HepG2 (cell line): ENCODE results near the gene SEC16A. TPM values are rescaled to one million over a fixed set of nuclear protein-coding genes. Genes with fewer than 3 reads are reported as not detected.
A peak's percentile ranks its signal among the peaks of the same experiment; 100 is the strongest.

Experiments used
- ATAC-seq: fragments of 200-7000 bp; cut with Tn5 transposase; 3 replicates; pipeline ENCODE4 v1.9.1; 2020; ENCODE audit warnings: mild to moderate bottlenecking, moderate library complexity
- BruUV-seq: library from RNA; stranded (reverse); fragments of 400-500 nt; replicated peaks from 2 replicates; lab custom pipeline; 2021; lab: Mats Ljungman, UMichigan
- CTCF ChIA-PET: fragments of 300-600 bp; formaldehyde crosslinking; extraction: SDS; loops from one replicate; lab custom pipeline; 2021; ENCODE audit warnings: low total read pairs, inconsistent platforms, low intra/inter-chr PET ratio; lab: Yijun Ruan, JAX
- POLR2A ChIA-PET: fragments of 350-600 bp; sonication (Branson Sonifier 250); formaldehyde crosslinking; loops from one replicate; lab custom pipeline; 2020; ENCODE audit warnings: antibody characterized with exemption, inconsistent platforms; lab: Yijun Ruan, JAX
- DNase-seq: peaks from one replicate; pipeline ENCODE4 v3.0.0-alpha.2; 2015; ENCODE audit warnings: low spot score
- FAIRE-seq: peaks from 3 replicates; lab custom pipeline; 2011; peaks lifted over from hg19 to GRCh38; lab: Jason Lieb, UNC
- H2AFZ ChIP-seq: one replicate; pipeline ENCODE4 v1.6.1; 2011; ENCODE audit warnings: low read length, inconsistent platforms
- H3K27ac ChIP-seq: fragments of 300-600 bp; 3 replicates; pipeline ENCODE4 v1.8.0; 2011; ENCODE audit warnings: mixed run types, mild to moderate bottlenecking, mixed read lengths, low read length, inconsistent platforms; ENCODE audit not compliant: insufficient read depth; ENCODE audit errors: extremely low read length
- H3K27me3 ChIP-seq, 2 experiments: fragments of 200-600 bp in 1 of 2; 2 replicates in 1 of 2; 3 replicates in 1 of 2; pipeline versions ENCODE4 v1.6.0 to v1.8.0; 2011; ENCODE audit warnings: low read length in 2 of 2, mild to moderate bottlenecking in 2 of 2, moderate library complexity in 2 of 2, inconsistent platforms in 1 of 2; ENCODE audit not compliant: insufficient read depth in 2 of 2, control insufficient read depth in 1 of 2
- H3K36me3 ChIP-seq, 2 experiments: fragments of 200-600 bp in 1 of 2; replicated peaks in 1 of 2; 2 replicates in 1 of 2; 3 replicates in 1 of 2; pipeline versions ENCODE4 v1.5.1 to v1.8.0; 2011; ENCODE audit warnings: low read length in 2 of 2, inconsistent platforms in 1 of 2; ENCODE audit not compliant: insufficient read depth in 2 of 2, control insufficient read depth in 1 of 2
- H3K4me1 ChIP-seq: 2 replicates; pipeline ENCODE4 v1.5.1; 2012; ENCODE audit warnings: low read length, inconsistent platforms; ENCODE audit not compliant: insufficient read depth
- H3K4me2 ChIP-seq: 2 replicates; pipeline ENCODE4 v1.6.0; 2011; ENCODE audit warnings: low read depth, low read length, inconsistent platforms
- H3K4me3 ChIP-seq, 3 experiments: fragments of 200-600 bp in 1 of 3; sonication (generic), shearing (Covaris generic) in 1 of 3; replicated peaks in 1 of 3; 2 replicates each; pipeline ENCODE4 v1.5.1; 2011 to 2016; ENCODE audit warnings: low read length in 3 of 3, inconsistent platforms in 2 of 3, low read depth in 2 of 3, mild to moderate bottlenecking in 2 of 3, control low read depth in 1 of 3, mixed read lengths in 1 of 3; ENCODE audit not compliant: insufficient read depth in 1 of 3
- H3K79me2 ChIP-seq: one replicate; pipeline ENCODE4 v1.6.1; 2011; ENCODE audit warnings: low read length, inconsistent platforms; ENCODE audit not compliant: insufficient read depth
- H3K9ac ChIP-seq: 2 replicates; pipeline ENCODE4 v1.6.0; 2011; ENCODE audit warnings: mild to moderate bottlenecking, low read depth, low read length, inconsistent platforms; ENCODE audit not compliant: insufficient read depth
- H3K9me3 ChIP-seq: 2 replicates; pipeline ENCODE4 v1.5.1; 2012; ENCODE audit warnings: mild to moderate bottlenecking, low read length
- H4K20me1 ChIP-seq: 2 replicates; pipeline ENCODE4 v1.6.0; 2011; ENCODE audit warnings: inconsistent platforms, mild to moderate bottlenecking, low read length, moderate library complexity; ENCODE audit not compliant: insufficient read depth
- AKNA ChIP-seq: sonication (generic); formaldehyde crosslinking; IDR thresholded peaks from 2 replicates; pipeline ENCODE4 v1.4.0; 2020; ENCODE audit warnings: missing genetic modification reagents, borderline replicate concordance
- GTF3A ChIP-seq: sonication (generic); formaldehyde crosslinking; conservative IDR thresholded peaks from 2 replicates; pipeline ENCODE4 v1.4.0; 2020; ENCODE audit warnings: mild to moderate bottlenecking, missing genetic modification reagents
- HDAC1 ChIP-seq: sonication (generic); formaldehyde crosslinking; IDR thresholded peaks from 2 replicates; pipeline ENCODE4 v1.5.1; 2020; ENCODE audit warnings: mild to moderate bottlenecking, missing genetic modification reagents
- HNF4A ChIP-seq: sonication (generic); formaldehyde crosslinking; IDR thresholded peaks from 2 replicates; pipeline ENCODE4 v1.4.0; 2020; ENCODE audit warnings: missing genetic modification reagents
- MEF2D ChIP-seq: sonication (generic); formaldehyde crosslinking; IDR thresholded peaks from 2 replicates; pipeline ENCODE4 v1.5.1; 2020; ENCODE audit warnings: mild to moderate bottlenecking, missing genetic modification reagents
- MTA3 ChIP-seq: sonication (generic); formaldehyde crosslinking; IDR thresholded peaks from 2 replicates; pipeline ENCODE4 v1.4.0; 2020; ENCODE audit warnings: missing genetic modification reagents
- NR2F2 ChIP-seq: IDR thresholded peaks from 2 replicates; pipeline ENCODE4 v1.6.1; 2012; ENCODE audit warnings: low read depth, inconsistent platforms, borderline replicate concordance
- POLR2AphosphoS5 ChIP-seq: IDR thresholded peaks from 2 replicates; pipeline ENCODE4 v1.6.1; 2012; ENCODE audit warnings: low read depth, low read length
- RFX5 ChIP-seq: IDR thresholded peaks from 2 replicates; pipeline ENCODE4 v1.6.1; 2011; ENCODE audit warnings: low read depth, low read length, improper control_type of control experiment
- SRSF4 ChIP-seq: fragments of 200-400 bp; formaldehyde crosslinking; IDR thresholded peaks from one replicate; pipeline ENCODE4 v1.6.1; 2018; ENCODE audit warnings: mild to moderate bottlenecking, low read depth, low read length, moderate library complexity; ENCODE audit not compliant: poor library complexity, severe bottlenecking
- TMF1 ChIP-seq: sonication (generic); formaldehyde crosslinking; IDR thresholded peaks from 2 replicates; pipeline ENCODE4 v1.8.1; 2022; ENCODE audit warnings: low read depth, missing genetic modification reagents
- ZBTB8A ChIP-seq: sonication (generic); formaldehyde crosslinking; IDR thresholded peaks from 2 replicates; pipeline ENCODE4 v1.4.0; 2020; ENCODE audit warnings: mild to moderate bottlenecking, low read depth, missing genetic modification reagents, borderline replicate concordance
- ZFAT ChIP-seq: sonication (generic); formaldehyde crosslinking; conservative IDR thresholded peaks from 2 replicates; pipeline ENCODE4 v1.8.1; 2023; ENCODE audit warnings: missing genetic modification reagents, inconsistent platforms
- ZNF230 ChIP-seq: sonication (generic); formaldehyde crosslinking; IDR thresholded peaks from 2 replicates; pipeline ENCODE4 v1.4.0; 2020; ENCODE audit warnings: mild to moderate bottlenecking, missing genetic modification reagents
- ZNF235 ChIP-seq: sonication (generic); formaldehyde crosslinking; IDR thresholded peaks from 2 replicates; pipeline ENCODE4 v1.8.1; 2023; ENCODE audit warnings: mild to moderate bottlenecking, missing genetic modification reagents, borderline replicate concordance
- WGBS: methylation state at CpG from one replicate; pipeline ENCODE4 v1.1.6; 2017; ENCODE audit warnings: low lambda C conversion rate; 5-methylcytosine and 5-hydroxymethylcytosine counted together
- in situ Hi-C: cut with HindIII; loops from 2 replicates; pipeline ENCODE4 v1.10.0; 2017; ENCODE audit warnings: low pct_unique_long_range_greater_than_20kb; ENCODE audit not compliant: extremely low pct_ligation_motif_present
- intact Hi-C: fragments of 100-400 bp; cut with micrococcal nuclease; formaldehyde crosslinking; loops from one replicate; pipeline ENCODE4 v1.10.0; 2022; ENCODE audit not compliant: unreplicated experiment
- polyA plus RNA-seq, 8 experiments: library from polyadenylated mRNA; depleted of rRNA in 3 of 8; stranded (reverse) in 7 of 8; unstranded in 1 of 8; fragments of >200 nt; fragmentation: Illumina TruSeq in 4 of 8; extraction: Trizol in 4 of 8; gene quantifications; 2 replicates each; pipeline versions ENCODE4 v1.2.1 to v1.2.3, GENCODE V29; 2011 to 2016; ENCODE audit warnings: low read depth in 4 of 8, missing spikeins in 1 of 8, mixed read lengths in 1 of 8; ENCODE audit not compliant: insufficient read depth in 1 of 8
- total RNA-seq, 5 experiments: library from RNA; depleted of rRNA; stranded (reverse); fragments of >200 nt; fragmentation: Illumina TruSeq; extraction: Trizol; gene quantifications; 2 replicates each; pipeline ENCODE4 v1.2.3, GENCODE V29; 2016; ENCODE audit warnings: low read depth in 1 of 5
- TF ChIP-seq, protein P1 (sequence below): sonication (generic); formaldehyde crosslinking; IDR thresholded peaks from 2 replicates; pipeline ENCODE4 v1.5.1; 2020; ENCODE audit warnings: missing genetic modification reagents, mild to moderate bottlenecking, borderline replicate concordance

The SEC16A gene
- total and polyA plus RNA-seq, 2 of the 13 experiments (the other 11 are each of a cell fraction or from before 2014, with no cell fraction given), result 15.9 to 18.9 TPM

- FAIRE-seq (peak; percentile 21), ATAC-seq (peak; percentile 71), DNase-seq (peak; percentile 20)
- H3K9me3 ChIP-seq, result no peaks in the 10 kb centered on the region
- CTCF ChIA-PET, result no interaction called here
- no TSS peak for BruUV-seq
- 88% methylated on average over 10 of the region's 17 CpGs for WGBS
- 0 out of 2 replicates have a peak, but pooled peaks cover 2% of the 10 kb centered on the region for H4K20me1 ChIP-seq
- peaks cover 19 to 49% of the 10 kb centered on the region in 2 experiments; a peak in 4 of 5 replicates for H3K36me3 ChIP-seq
- peaks cover 41% of the 10 kb centered on the region for H3K4me1 ChIP-seq
- peaks cover 22% of the 10 kb centered on the region for H3K79me2 ChIP-seq
- POLR2A ChIA-PET, result interaction anchor here (1.1 kb wide), 1 partner anchor 96 kb away, joined by 3 read pairs; no protein-coding TSS in a partner anchor
- H3K27ac ChIP-seq, result peak overlapping the region; percentile 76
- H2AFZ ChIP-seq, result no peak overlapping the region
- intact Hi-C loops (no loop called here), in situ Hi-C loops (loop anchor here (5.0 kb wide), 1 partner anchor 36 kb away; no protein-coding TSS in a partner anchor)
- no peak overlapping the region for H3K4me3 ChIP-seq
- H3K4me2 ChIP-seq, result no peak overlapping the region
- no peaks in the 10 kb centered on the region; a peak in 1 of 5 replicates for H3K27me3 ChIP-seq
- no peak overlapping the region for H3K9ac ChIP-seq
- no peak for TF ChIP-seq MTA3 (CRISPR knock-in tag)
- TF ChIP-seq, protein P1, sequence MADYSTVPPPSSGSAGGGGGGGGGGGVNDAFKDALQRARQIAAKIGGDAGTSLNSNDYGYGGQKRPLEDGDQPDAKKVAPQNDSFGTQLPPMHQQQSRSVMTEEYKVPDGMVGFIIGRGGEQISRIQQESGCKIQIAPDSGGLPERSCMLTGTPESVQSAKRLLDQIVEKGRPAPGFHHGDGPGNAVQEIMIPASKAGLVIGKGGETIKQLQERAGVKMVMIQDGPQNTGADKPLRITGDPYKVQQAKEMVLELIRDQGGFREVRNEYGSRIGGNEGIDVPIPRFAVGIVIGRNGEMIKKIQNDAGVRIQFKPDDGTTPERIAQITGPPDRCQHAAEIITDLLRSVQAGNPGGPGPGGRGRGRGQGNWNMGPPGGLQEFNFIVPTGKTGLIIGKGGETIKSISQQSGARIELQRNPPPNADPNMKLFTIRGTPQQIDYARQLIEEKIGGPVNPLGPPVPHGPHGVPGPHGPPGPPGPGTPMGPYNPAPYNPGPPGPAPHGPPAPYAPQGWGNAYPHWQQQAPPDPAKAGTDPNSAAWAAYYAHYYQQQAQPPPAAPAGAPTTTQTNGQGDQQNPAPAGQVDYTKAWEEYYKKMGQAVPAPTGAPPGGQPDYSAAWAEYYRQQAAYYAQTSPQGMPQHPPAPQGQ, result no peak
- no peak for TF ChIP-seq TMF1 (CRISPR knock-in tag)
- TF ChIP-seq AKNA (CRISPR knock-in tag), result no peak
- TF ChIP-seq ZFAT (CRISPR knock-in tag), result no peak
- TF ChIP-seq NR2F2, result no peak
- 0 out of 2 replicates have a peak, but pooled peaks have one; percentile 16 for TF ChIP-seq MEF2D (CRISPR knock-in tag)
- peak; percentile 48; the same call in 1 of the 2 replicates for TF ChIP-seq HDAC1 (CRISPR knock-in tag)
- TF ChIP-seq GTF3A (CRISPR knock-in tag), result no peak
- no peak for TF ChIP-seq POLR2AphosphoS5
- TF ChIP-seq ZBTB8A, result no peak
- no peak for TF ChIP-seq SRSF4
- TF ChIP-seq RFX5, result no peak
- peak; percentile 82 for TF ChIP-seq HNF4A
- TF ChIP-seq ZNF230 (CRISPR knock-in tag), result no peak
- no peak for TF ChIP-seq ZNF235 (CRISPR knock-in tag)
These were observed 41.1 kb downstream of the SEC16A start for GRCh38 chr9:136441681-136442245.
